ENCODE data around the gene NUTF2.

NUTF2 gene

GRCh38 chr16:67846320-67847063, at the start of gene NUTF2:
Gene NUTF2 (plus strand): TSS chr16:67846933. CDS start chr16:67865131, 18,198 bp downstream.
- H3K4me3 ChIP-seq: peak within 1 kb of the TSS; percentile 73 to 80
- no peaks in the 10 kb centered on the region for H3K27me3 ChIP-seq
- peak within 1 kb of the TSS; percentile 97 to 99 for H3K27ac ChIP-seq
- peak in 1 of 2 experiments; percentile 5 for TF ChIP-seq CTCF (IDR thresholded peaks at IDR 0.05)
- peaks cover 11 to 68% (median 49%) of the 10 kb centered on the region in 4 donors for H3K4me1 ChIP-seq
- H3K9me3 ChIP-seq: no peaks in the 10 kb centered on the region
- peak; percentile 96 to 97 for DNase-seq
- no peaks in the 10 kb centered on the region for H3K36me3 ChIP-seq
- intact Hi-C loops (cut with DNase I; ENCODE audit: low total_unique reads): no loop called here

- H3K27ac ChIP-seq: no peak overlapping the region
- no peak overlapping the region for H3K4me3 ChIP-seq
- intact Hi-C loops (cut with DNase I; ENCODE audit: low total_unique reads): no loop called here
- H3K27me3 ChIP-seq: no peaks in the 10 kb centered on the region
- TF ChIP-seq CTCF (IDR thresholded peaks at IDR 0.05): no peak
- peaks cover 0 to 26% (median 11%) of the 10 kb centered on the region in 4 donors for H3K4me1 ChIP-seq
- peaks cover 4 to 59% (median 5%) of the 10 kb centered on the region in 3 donors for H3K36me3 ChIP-seq
- DNase-seq: no peak
- no peaks in the 10 kb centered on the region for H3K9me3 ChIP-seq
Observed at GRCh38 chr16:67800338-67800926, 46.3 kb upstream of the NUTF2 start.

GRCh38 chr16:67801241-67801640, 45.5 kb upstream of the NUTF2 start:
- Histone ChIP-seq H3K4me3 (no peak overlapping the region), H3K27me3 (no peaks in the 10 kb centered on the region), H3K4me1 (peaks cover 0 to 30% (median 15%) of the 10 kb centered on the region in 4 donors), H3K27ac (no peak overlapping the region), H3K36me3 (peaks cover 4 to 59% (median 5%) of the 10 kb centered on the region in 3 donors), H3K9me3 (no peaks in the 10 kb centered on the region)
- no peak for DNase-seq
- intact Hi-C loops (cut with DNase I; ENCODE audit: low total_unique reads): no loop called here
- TF ChIP-seq CTCF (IDR thresholded peaks at IDR 0.05): no peak

- DNase-seq: no peak
- H3K4me3 ChIP-seq: no peak overlapping the region
- H3K27ac ChIP-seq: no peak overlapping the region
- H3K27me3 ChIP-seq: no peaks in the 10 kb centered on the region
- H3K4me1 ChIP-seq: peaks cover 0 to 30% (median 15%) of the 10 kb centered on the region in 4 donors
- H3K36me3 ChIP-seq: peaks cover 4 to 59% (median 5%) of the 10 kb centered on the region in 3 donors
- H3K9me3 ChIP-seq: no peaks in the 10 kb centered on the region
- TF ChIP-seq CTCF (IDR thresholded peaks at IDR 0.05): no peak
- intact Hi-C loops (cut with DNase I; ENCODE audit: low total_unique reads): no loop called here
Observed at GRCh38 chr16:67801883-67802282, 44.9 kb upstream of the NUTF2 start.

- Histone ChIP-seq H3K27ac (no peak overlapping the region), H3K9me3 (no peaks in the 10 kb centered on the region), H3K4me1 (peaks cover 0 to 37% (median 19%) of the 10 kb centered on the region in 4 donors), H3K27me3 (no peaks in the 10 kb centered on the region), H3K4me3 (no peak overlapping the region), H3K36me3 (peaks cover 4 to 45% (median 5%) of the 10 kb centered on the region in 3 donors)
- intact Hi-C loops (cut with DNase I; ENCODE audit: low total_unique reads): no loop called here
- TF ChIP-seq CTCF (IDR thresholded peaks at IDR 0.05): no peak
- no peak for DNase-seq
Observed at GRCh38 chr16:67803894-67804293, 42.8 kb upstream of the NUTF2 start.
